Measurements from ENCODE around the gene SELENOM.

DNA sequence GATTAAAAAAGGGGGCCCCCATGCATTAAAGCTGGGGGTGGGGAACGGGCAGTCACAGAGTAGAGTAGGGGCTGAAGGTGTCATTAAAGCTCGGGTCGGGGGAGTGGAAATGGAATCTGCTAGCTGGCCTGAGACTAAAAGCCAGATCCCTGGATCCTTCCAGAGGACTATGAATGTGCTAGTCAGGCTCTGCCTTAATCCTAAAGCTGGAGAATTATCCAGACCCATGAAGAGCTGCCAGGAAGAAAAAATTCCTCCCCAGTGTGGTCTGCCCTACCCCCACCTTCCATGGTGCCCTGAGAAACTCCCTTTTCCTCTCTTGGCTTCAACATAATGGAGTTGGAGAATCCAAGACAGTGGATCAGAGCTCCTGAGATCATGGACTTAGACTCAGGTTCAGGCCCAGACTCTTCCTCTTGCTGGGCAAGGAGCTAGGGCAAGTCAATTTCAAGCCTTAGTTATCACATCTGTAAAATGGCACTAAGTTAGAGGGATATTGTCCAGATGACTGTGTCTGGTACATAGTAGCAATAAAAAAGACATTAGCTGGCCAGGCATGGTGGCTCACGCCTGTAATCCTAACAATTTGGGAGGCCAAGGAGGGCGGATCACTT lies 50.3 kb downstream of the SELENOM start:
- TF ChIP-seq CTCF (conservative IDR thresholded peaks at IDR 0.05 in 1 of 2, IDR thresholded peaks at IDR 0.05 in 1 of 2; ENCODE audit: low read depth in 1 of 2, low read length in 2 of 2) (no peak), EZH2 (IDR thresholded peaks at IDR 0.05; ENCODE audit: low read length, missing control alignments) (no peak)
